ENCODE measurements around the gene DENND1B. TPM values are rescaled to one million over a fixed set of nuclear protein-coding genes. Genes with fewer than 3 reads are reported as not detected.

DENND1B gene
- total RNA-seq, 4 donors from 2014 or later, result 9.0 to 40.2 (median 10.8) TPM

DNA sequence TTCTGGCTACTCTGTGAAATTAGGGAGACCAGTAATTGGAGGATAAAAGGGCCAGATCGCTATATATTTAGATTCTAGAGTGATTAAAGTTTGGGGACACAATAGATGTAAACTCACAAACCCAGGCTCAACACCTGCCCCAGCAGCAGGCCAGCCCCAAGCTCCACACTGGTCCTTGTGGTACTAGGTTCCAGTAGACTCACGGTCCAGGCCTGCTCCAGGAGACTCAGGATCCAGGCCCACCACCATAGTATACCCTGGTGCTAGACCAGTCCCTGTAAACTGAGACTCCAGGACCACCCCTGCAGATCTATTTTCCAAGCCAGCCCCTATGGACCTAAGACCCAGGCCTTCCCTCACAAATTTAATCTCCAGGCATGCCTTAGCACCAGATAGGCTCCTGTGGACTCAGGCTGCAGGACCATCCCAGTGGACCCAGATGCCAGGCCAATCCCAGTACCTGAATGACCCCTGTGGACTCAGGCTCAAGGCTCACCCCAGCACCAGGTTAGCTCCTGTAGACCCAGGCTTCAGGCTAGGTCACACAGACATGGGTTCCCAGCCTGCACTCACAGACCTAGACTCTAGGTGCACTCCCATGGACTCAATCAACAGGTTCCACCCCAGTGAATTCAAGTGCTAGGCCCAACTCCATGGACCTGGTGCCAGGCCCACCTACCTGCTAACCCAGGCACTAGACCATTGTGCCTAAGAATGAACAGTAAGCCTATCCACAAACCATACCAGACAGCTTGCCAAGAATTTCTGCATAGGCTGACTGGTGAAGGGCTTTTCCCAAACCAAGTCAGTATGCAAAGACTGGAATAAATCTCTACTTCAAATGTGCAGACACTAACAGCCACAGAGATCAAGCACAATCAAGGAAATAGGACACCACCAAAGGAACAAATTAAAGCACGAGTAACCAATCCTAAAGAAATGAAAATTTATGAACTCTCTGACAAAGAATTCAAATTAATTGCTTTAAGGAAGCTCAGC lies 13.8 kb upstream of the DENND1B start:
- Histone ChIP-seq H3K9me3 (no peaks in the 10 kb centered on the region), H3K27me3 (no peaks in the 10 kb centered on the region), H3K4me1 (no peaks in the 10 kb centered on the region), H3K4me3 (no peak overlapping the region), H3K36me3 (no peaks in the 10 kb centered on the region), H3K27ac (no peak overlapping the region)
- no peak for DNase-seq (ENCODE audit: low spot score in 2 of 2)
- WGBS, 2 donors, result 84 to 95% methylated on average over 3 of the region's 3 CpGs
- TF ChIP-seq POLR2A (IDR thresholded peaks at IDR 0.05), result no peak
- no peak for TF ChIP-seq EP300 (IDR thresholded peaks at IDR 0.05)
- TF ChIP-seq, protein P1, sequence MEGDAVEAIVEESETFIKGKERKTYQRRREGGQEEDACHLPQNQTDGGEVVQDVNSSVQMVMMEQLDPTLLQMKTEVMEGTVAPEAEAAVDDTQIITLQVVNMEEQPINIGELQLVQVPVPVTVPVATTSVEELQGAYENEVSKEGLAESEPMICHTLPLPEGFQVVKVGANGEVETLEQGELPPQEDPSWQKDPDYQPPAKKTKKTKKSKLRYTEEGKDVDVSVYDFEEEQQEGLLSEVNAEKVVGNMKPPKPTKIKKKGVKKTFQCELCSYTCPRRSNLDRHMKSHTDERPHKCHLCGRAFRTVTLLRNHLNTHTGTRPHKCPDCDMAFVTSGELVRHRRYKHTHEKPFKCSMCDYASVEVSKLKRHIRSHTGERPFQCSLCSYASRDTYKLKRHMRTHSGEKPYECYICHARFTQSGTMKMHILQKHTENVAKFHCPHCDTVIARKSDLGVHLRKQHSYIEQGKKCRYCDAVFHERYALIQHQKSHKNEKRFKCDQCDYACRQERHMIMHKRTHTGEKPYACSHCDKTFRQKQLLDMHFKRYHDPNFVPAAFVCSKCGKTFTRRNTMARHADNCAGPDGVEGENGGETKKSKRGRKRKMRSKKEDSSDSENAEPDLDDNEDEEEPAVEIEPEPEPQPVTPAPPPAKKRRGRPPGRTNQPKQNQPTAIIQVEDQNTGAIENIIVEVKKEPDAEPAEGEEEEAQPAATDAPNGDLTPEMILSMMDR (IDR thresholded peaks at IDR 0.05), result no peak

DNA sequence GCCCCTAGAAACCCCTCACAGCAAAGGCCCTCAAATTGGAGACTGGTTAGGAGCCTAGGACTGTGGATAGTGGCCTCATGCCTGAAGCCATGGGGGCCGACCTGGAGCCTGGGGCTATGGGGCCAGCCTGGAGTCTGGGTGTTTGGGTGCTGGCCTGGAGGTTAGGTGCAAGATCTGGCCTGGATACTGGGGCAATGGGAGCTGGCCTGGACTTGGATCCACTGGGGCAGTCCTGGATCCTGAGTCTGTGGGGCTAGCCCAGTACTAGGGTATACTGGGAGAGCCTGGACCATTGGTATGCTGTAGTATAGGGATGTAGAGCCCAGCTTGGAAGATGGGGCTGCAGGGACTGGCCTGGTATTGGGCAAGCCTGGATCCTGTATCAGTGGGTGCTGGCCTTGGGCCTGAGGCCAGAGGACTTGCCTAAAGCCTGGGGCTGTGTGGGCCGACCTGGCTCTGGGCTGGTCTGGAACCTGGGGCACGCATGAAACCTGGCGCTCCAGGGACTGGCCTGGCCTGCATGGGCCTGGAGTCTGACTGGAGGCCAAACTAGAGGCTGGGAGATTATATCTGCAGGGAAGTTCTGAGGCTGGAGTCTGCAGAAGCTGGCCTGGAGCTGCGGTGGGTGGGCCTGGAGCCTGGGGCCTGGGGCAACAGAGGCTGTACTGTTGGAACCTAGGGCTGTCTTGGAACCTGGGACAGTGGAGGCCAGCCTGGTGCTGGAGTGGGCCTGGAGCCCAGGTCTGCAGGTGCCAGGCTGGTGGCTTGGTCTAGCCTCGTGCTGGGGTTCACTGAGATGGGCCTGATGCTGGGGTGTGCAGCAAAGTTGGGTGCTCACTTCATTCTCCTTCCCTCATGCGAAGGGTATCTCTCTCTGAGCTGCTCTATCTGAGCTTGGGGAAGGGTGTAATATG lies 12.6 kb upstream of the DENND1B start:
- Histone ChIP-seq H3K27ac (no peak overlapping the region), H3K27me3 (no peaks in the 10 kb centered on the region), H3K4me3 (no peak overlapping the region), H3K9me3 (no peaks in the 10 kb centered on the region), H3K36me3 (no peaks in the 10 kb centered on the region), H3K4me1 (no peaks in the 10 kb centered on the region)
- DNase-seq (ENCODE audit: low spot score in 2 of 2), result no peak
- WGBS, 2 donors, result 83 to 85% methylated on average over 6 to 7 of the region's 7 CpGs
- TF ChIP-seq EP300 (IDR thresholded peaks at IDR 0.05) (no peak), POLR2A (IDR thresholded peaks at IDR 0.05) (no peak)
- TF ChIP-seq, protein P1 (IDR thresholded peaks at IDR 0.05), result no peak

DNA sequence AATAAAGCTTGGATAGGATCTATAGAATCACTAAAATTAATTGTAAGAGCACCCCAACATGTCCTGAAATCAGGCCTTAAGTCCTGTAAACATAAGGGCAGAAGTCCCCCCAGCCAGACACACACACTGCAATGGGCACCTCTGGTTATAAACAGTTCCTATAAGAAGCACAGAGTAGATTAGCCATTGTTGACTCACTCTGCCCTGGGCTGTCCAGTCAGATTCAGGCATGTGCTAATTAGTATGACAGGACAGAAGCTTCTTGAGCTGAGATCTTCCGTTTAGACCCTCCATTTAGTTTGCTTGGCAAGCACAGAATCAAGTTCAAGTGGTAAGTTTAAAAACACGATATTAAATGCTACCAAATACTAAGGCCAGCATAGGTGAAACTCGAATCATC lies 11.8 kb upstream of the DENND1B start:
- 73 to 88% methylated on average over 3 of the region's 3 CpGs for WGBS, 2 donors
- DNase-seq (ENCODE audit: low spot score in 2 of 2), result no peak

DNA sequence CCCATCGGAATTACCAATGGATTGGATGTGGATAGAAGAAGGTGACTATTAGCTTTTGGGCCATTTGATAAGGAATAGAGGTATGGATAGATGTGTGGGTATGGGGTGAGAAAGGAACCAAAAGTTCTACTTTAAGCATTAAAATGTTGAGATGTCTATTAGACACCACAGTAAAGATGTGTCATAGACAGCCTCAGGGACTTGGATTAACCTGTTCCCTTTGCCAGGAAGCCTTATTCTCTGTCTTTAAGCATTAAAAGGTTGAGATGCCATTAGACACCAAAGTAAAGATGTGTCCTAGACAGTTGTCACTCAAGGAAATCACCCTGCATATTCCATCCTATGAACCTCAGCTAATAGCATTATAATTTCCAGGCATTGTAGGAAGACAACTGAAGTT lies 11.0 kb upstream of the DENND1B start:
- TF ChIP-seq POLR2A (IDR thresholded peaks at IDR 0.05) (no peak), EP300 (IDR thresholded peaks at IDR 0.05) (no peak)
- TF ChIP-seq, protein P1 (IDR thresholded peaks at IDR 0.05), result no peak
- Histone ChIP-seq H3K27me3 (no peaks in the 10 kb centered on the region), H3K27ac (no peak overlapping the region), H3K4me3 (no peak overlapping the region), H3K9me3 (no peaks in the 10 kb centered on the region), H3K36me3 (no peaks in the 10 kb centered on the region), H3K4me1 (no peaks in the 10 kb centered on the region)
- WGBS, 2 donors, result 94 to 97% methylated on average over 1 of the region's 1 CpG
- DNase-seq (ENCODE audit: low spot score in 2 of 2), result no peak

More for the DNA sequence above, 11.8 kb upstream of the DENND1B start:
- Histone ChIP-seq H3K4me3 (no peak overlapping the region), H3K27me3 (no peaks in the 10 kb centered on the region), H3K9me3 (no peaks in the 10 kb centered on the region), H3K27ac (no peak overlapping the region), H3K36me3 (no peaks in the 10 kb centered on the region), H3K4me1 (no peaks in the 10 kb centered on the region)
- TF ChIP-seq, protein P1 (IDR thresholded peaks at IDR 0.05), result no peak
- TF ChIP-seq POLR2A (IDR thresholded peaks at IDR 0.05) (no peak), EP300 (IDR thresholded peaks at IDR 0.05) (no peak)
